SK-N-SH (cell line): ENCODE measurements around the gene STX5.

Experiments used
- CHD2 ChIP-seq: fragments of 150-350 bp; IDR thresholded peaks from 2 replicates; pipeline ENCODE4 v1.6.1; 2018; ENCODE audit warnings: low read length; ENCODE audit not compliant: partially characterized antibody
- CTCF ChIP-seq: fragments of 200-600 bp; sonication (generic); IDR thresholded peaks from 2 replicates; pipeline ENCODE4 v1.6.1; 2017; ENCODE audit warnings: antibody characterized with exemption, mild to moderate bottlenecking, moderate library complexity
- EP300 ChIP-seq, 2 experiments: IDR thresholded peaks; 2 replicates each; pipeline versions ENCODE4 v1.4.0 to v1.6.1; 2012; ENCODE audit warnings: borderline replicate concordance in 1 of 2, low read depth in 1 of 2, low read length in 1 of 2
- JUND ChIP-seq: IDR thresholded peaks from 2 replicates; pipeline ENCODE4 v1.4.0; 2012
- NFIC ChIP-seq: IDR thresholded peaks from 2 replicates; pipeline ENCODE4 v1.4.0; 2012; ENCODE audit warnings: borderline replicate concordance
- SIN3A ChIP-seq: IDR thresholded peaks from 2 replicates; pipeline ENCODE4 v1.6.1; 2012; ENCODE audit warnings: low read depth, mild to moderate bottlenecking, low read length, moderate library complexity, borderline replicate concordance
- USF2 ChIP-seq: fragments of 150-350 bp; IDR thresholded peaks from 2 replicates; pipeline ENCODE4 v1.6.1; 2017; ENCODE audit warnings: antibody characterized with exemption, low read length, low read depth, borderline replicate concordance
- TF ChIP-seq, protein P1 (sequence below): IDR thresholded peaks from 2 replicates; pipeline ENCODE4; 2012

DNA sequence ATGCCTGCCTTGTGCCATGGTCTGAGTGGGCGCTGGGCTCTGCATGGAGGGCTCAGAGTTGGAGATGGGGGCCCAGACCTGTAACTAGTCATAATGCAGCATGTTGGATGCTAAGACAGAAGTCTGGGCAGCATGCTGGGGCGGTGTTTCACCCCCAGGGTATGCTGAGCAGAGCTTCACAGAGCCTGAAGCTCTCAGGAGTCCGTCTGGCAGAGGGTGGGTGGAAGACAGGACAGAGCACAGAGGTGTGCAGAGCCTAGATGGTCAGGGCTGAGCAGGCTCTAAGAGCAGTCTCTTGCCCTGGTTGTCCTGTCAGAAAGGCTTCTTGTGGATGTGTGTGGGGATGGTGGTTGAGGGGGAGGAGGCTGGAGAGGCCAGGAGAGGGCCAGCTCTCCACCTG lies 53.4 kb downstream of the STX5 start:
- TF ChIP-seq CTCF (no peak), USF2 (no peak), SIN3A (no peak), JUND (no peak), NFIC (no peak), CHD2 (no peak), EP300 (IDR thresholded peaks at IDR 0.05; ENCODE audit: borderline replicate concordance in 1 of 2, low read depth in 1 of 2, low read length in 1 of 2) (no peak)
- TF ChIP-seq, protein P1, sequence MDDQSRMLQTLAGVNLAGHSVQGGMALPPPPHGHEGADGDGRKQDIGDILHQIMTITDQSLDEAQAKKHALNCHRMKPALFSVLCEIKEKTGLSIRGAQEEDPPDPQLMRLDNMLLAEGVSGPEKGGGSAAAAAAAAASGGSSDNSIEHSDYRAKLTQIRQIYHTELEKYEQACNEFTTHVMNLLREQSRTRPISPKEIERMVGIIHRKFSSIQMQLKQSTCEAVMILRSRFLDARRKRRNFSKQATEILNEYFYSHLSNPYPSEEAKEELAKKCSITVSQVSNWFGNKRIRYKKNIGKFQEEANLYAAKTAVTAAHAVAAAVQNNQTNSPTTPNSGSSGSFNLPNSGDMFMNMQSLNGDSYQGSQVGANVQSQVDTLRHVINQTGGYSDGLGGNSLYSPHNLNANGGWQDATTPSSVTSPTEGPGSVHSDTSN, result no peak
